GM12878 (cell line): Measurements from ENCODE around the gene TLR1. TPM values are rescaled to one million over a fixed set of nuclear protein-coding genes. Genes with fewer than 3 reads are reported as not detected.
A peak's percentile ranks its signal among the peaks of the same experiment; 100 is the strongest.

Experiments
- ATF2 ChIP-seq: IDR thresholded peaks from 2 replicates; pipeline ENCODE4 v1.6.1; 2012; ENCODE audit warnings: low read length, inconsistent platforms
- ATF7 ChIP-seq: fragments of 450-650 bp; IDR thresholded peaks from 2 replicates; pipeline ENCODE4 v1.6.1; 2016; ENCODE audit warnings: low read depth, mild to moderate bottlenecking
- BACH1 ChIP-seq: fragments of 450-650 bp; IDR thresholded peaks from 2 replicates; pipeline ENCODE4 v1.6.1; 2017; ENCODE audit warnings: mild to moderate bottlenecking, borderline replicate concordance
- BCL11A ChIP-seq: IDR thresholded peaks from 2 replicates; pipeline ENCODE4 v1.6.1; 2011; ENCODE audit warnings: low read depth, low read length
- BCL3 ChIP-seq: IDR thresholded peaks from 2 replicates; pipeline ENCODE4 v1.6.1; 2011; ENCODE audit warnings: borderline replicate concordance, low read depth, mild to moderate bottlenecking, moderate library complexity, low read length; ENCODE audit not compliant: insufficient read depth, poor library complexity, severe bottlenecking
- BRCA1 ChIP-seq: IDR thresholded peaks from 2 replicates; pipeline ENCODE4 v1.6.1; 2011; ENCODE audit warnings: low read depth, low read length, improper control_type of control experiment
- E4F1 ChIP-seq: fragments of 450-650 bp; IDR thresholded peaks from 2 replicates; pipeline ENCODE4 v1.6.1; 2018; ENCODE audit warnings: borderline replicate concordance, mild to moderate bottlenecking; ENCODE audit not compliant: partially characterized antibody
- EED ChIP-seq: sonication (generic); IDR thresholded peaks from 2 replicates; pipeline ENCODE4 v1.6.1; 2016; ENCODE audit warnings: antibody characterized with exemption, low read depth
- MLLT1 ChIP-seq: fragments of 450-650 bp; IDR thresholded peaks from 2 replicates; pipeline ENCODE4 v1.6.1; 2016; ENCODE audit warnings: mild to moderate bottlenecking
- MTA2 ChIP-seq: fragments of 450-650 bp; IDR thresholded peaks from 2 replicates; pipeline ENCODE4 v1.6.1; 2016; ENCODE audit warnings: low read depth, mild to moderate bottlenecking, moderate library complexity
- MXI1 ChIP-seq: fragments of 150-350 bp; IDR thresholded peaks from 2 replicates; pipeline ENCODE4 v1.6.1; 2011; ENCODE audit warnings: low read depth, mild to moderate bottlenecking, inconsistent platforms, low read length, improper control_type of control experiment
- MYC ChIP-seq: IDR thresholded peaks from 2 replicates; pipeline ENCODE4 v1.6.1; 2011; ENCODE audit warnings: mild to moderate bottlenecking, low read length, moderate library complexity, inconsistent platforms; ENCODE audit not compliant: insufficient read depth, insufficient replicate concordance, insufficient read length, severe bottlenecking
- PKNOX1 ChIP-seq: fragments of 450-650 bp; IDR thresholded peaks from 2 replicates; pipeline ENCODE4 v1.6.1; 2016; ENCODE audit warnings: mild to moderate bottlenecking
- SMAD1 ChIP-seq: fragments of 450-650 bp; IDR thresholded peaks from 2 replicates; pipeline ENCODE4 v1.6.1; 2018; ENCODE audit warnings: mild to moderate bottlenecking, low read depth; ENCODE audit not compliant: partially characterized antibody
- SMAD5 ChIP-seq: IDR thresholded peaks from 2 replicates; pipeline ENCODE4 v1.6.1; 2016; ENCODE audit warnings: antibody characterized with exemption, low read depth
- SMC3 ChIP-seq: IDR thresholded peaks from 2 replicates; pipeline ENCODE4 v1.6.1; 2011; ENCODE audit warnings: low read length, improper control_type of control experiment, borderline replicate concordance
- YY1 ChIP-seq: IDR thresholded peaks from 2 replicates; pipeline ENCODE4 v1.6.1; 2011; ENCODE audit warnings: low read depth, mild to moderate bottlenecking, low read length
- ZBTB33 ChIP-seq: fragments of 450-650 bp; IDR thresholded peaks from 2 replicates; pipeline ENCODE4 v1.6.1; 2017; ENCODE audit warnings: mild to moderate bottlenecking
- polyA plus RNA-seq, 11 experiments: library from polyadenylated mRNA; depleted of rRNA in 4 of 11; unstranded in 6 of 11; stranded (reverse) in 5 of 11; fragments of >200 nt; fragmentation: Nextera tagmentation in 4 of 11; fragmentation: Illumina TruSeq in 1 of 11; extraction: Ambion mirVana in 4 of 11; extraction: Trizol in 1 of 11; gene quantifications; 1 replicate in 1 of 11; 2 replicates in 10 of 11; pipeline versions ENCODE4 v1.2.1 to v1.2.3, GENCODE V29; 2011 to 2016; ENCODE audit warnings: inconsistent platforms in 2 of 11, missing spikeins in 2 of 11, low read depth in 1 of 11
- total RNA-seq, 4 experiments: library from RNA; depleted of rRNA in 3 of 4; stranded (reverse); fragments of >200 nt in 3 of 4; fragmentation: Illumina TruSeq in 1 of 4; extraction: Trizol in 1 of 4; gene quantifications; 2 replicates each; pipeline versions ENCODE4 v1.2.1 to v1.2.3, GENCODE V29; 2013 to 2021

The TLR1 gene
- total and polyA plus RNA-seq, 10 of the 15 experiments (the other 5 are each of a cell fraction or from before 2014, with no cell fraction given): 9.3 to 57.1 (median 20.4) TPM

GRCh38 chr4:38803833-38804653, 548 bp downstream of the TLR1 start (continued):
- TF ChIP-seq BCL3: peak; percentile 97
- peak; percentile 74 for TF ChIP-seq MTA2
- peak; percentile 8; the same call in 1 of the 2 replicates for TF ChIP-seq BACH1
- TF ChIP-seq MXI1: peak; percentile 81
- TF ChIP-seq ATF7: peak; percentile 85
- TF ChIP-seq MLLT1: peak; percentile 79
- TF ChIP-seq ATF2: peak; percentile 99
- TF ChIP-seq MYC: no peak
- 0 out of 2 replicates have a peak, but pooled peaks have one; percentile 22 for TF ChIP-seq BRCA1
- no peak for TF ChIP-seq ZBTB33
- TF ChIP-seq PKNOX1: no peak
- TF ChIP-seq E4F1: no peak
- peak; percentile 58 for TF ChIP-seq YY1
- peak; percentile 45 for TF ChIP-seq BCL11A
- peak; percentile 22; the same call in 1 of the 2 replicates for TF ChIP-seq SMAD5
- TF ChIP-seq EED: peak; percentile 88
- peak; percentile 27; the same call in 1 of the 2 replicates for TF ChIP-seq SMC3
- peak; percentile 98 for TF ChIP-seq SMAD1
